OCI-LY7 (cell line): ENCODE measurements around the gene COL9A3. TPM values are rescaled to one million over a fixed set of nuclear protein-coding genes. Genes with fewer than 3 reads are reported as not detected.

ENCODE experiments used
- BruUV-seq: library from RNA; stranded (reverse); fragments of 400-500 nt; replicated peaks from 2 replicates; lab custom pipeline; 2021; lab: Mats Ljungman, UMichigan
- CTCF ChIA-PET: fragments of 300-600 bp; sonication (Branson Sonifier 250); formaldehyde crosslinking; loops from one replicate; lab custom pipeline; 2022; ENCODE audit warnings: antibody characterized with exemption; ENCODE audit not compliant: unreplicated experiment; lab: Charles Lee
- POLR2A ChIA-PET: fragments of 300-600 bp; sonication (Branson Sonifier 250); formaldehyde crosslinking; loops from one replicate; lab custom pipeline; 2022; ENCODE audit warnings: antibody characterized with exemption; lab: Charles Lee
- DNase-seq: peaks from one replicate; pipeline ENCODE4 v3.0.0-alpha.2; 2015; ENCODE audit warnings: low spot score
- H2AFZ ChIP-seq: fragments of 200-600 bp; sonication (generic), shearing (Covaris generic); 2 replicates; pipeline ENCODE4 v1.6.1; 2014; ENCODE audit warnings: mild to moderate bottlenecking, antibody characterized with exemption, low read length, moderate library complexity
- H3K27ac ChIP-seq: fragments of 200-600 bp; sonication (generic); 2 replicates; pipeline ENCODE4 v1.5.1; 2014; ENCODE audit warnings: mixed run types, low read depth, mild to moderate bottlenecking, moderate library complexity, low read length, inconsistent platforms; ENCODE audit not compliant: poor library complexity, severe bottlenecking
- H3K36me3 ChIP-seq: fragments of 200-600 bp; sonication (generic); 2 replicates; pipeline ENCODE4 v1.6.1; 2014; ENCODE audit warnings: mild to moderate bottlenecking, antibody characterized with exemption, low read length, moderate library complexity, mixed read lengths; ENCODE audit not compliant: insufficient read depth
- H3K4me1 ChIP-seq: fragments of 200-600 bp; sonication (generic); 2 replicates; pipeline ENCODE4 v1.5.1; 2014; ENCODE audit warnings: mild to moderate bottlenecking, low read length; ENCODE audit not compliant: insufficient read depth, poor library complexity, severe bottlenecking
- H3K4me2 ChIP-seq: fragments of 200-600 bp; sonication (generic); 2 replicates; pipeline ENCODE4 v1.6.1; 2014; ENCODE audit warnings: mild to moderate bottlenecking, low read length
- H3K4me3 ChIP-seq: fragments of 200-600 bp; sonication (generic); 2 replicates; pipeline ENCODE4 v1.5.1; 2014; ENCODE audit warnings: mild to moderate bottlenecking, low read depth, low read length; ENCODE audit not compliant: poor library complexity, severe bottlenecking
- H3K79me2 ChIP-seq: fragments of 200-600 bp; sonication (generic); 2 replicates; pipeline ENCODE4 v1.6.1; 2016; ENCODE audit warnings: low read depth, mild to moderate bottlenecking, low read length, moderate library complexity, mixed read lengths; ENCODE audit not compliant: insufficient read depth
- H3K9me2 ChIP-seq: fragments of 200-600 bp; sonication (generic); 2 replicates; pipeline ENCODE4 v1.6.1; 2016; ENCODE audit warnings: mild to moderate bottlenecking, low read length, mixed read lengths; ENCODE audit not compliant: insufficient read depth
- H3K9me3 ChIP-seq: fragments of 200-600 bp; sonication (generic); 2 replicates; pipeline ENCODE4 v1.6.1; 2014; ENCODE audit warnings: mild to moderate bottlenecking, mixed run types, low read length, mixed read lengths
- H4K20me1 ChIP-seq: fragments of 200-600 bp; sonication (generic); 2 replicates; pipeline ENCODE4 v1.6.1; 2014; ENCODE audit warnings: mild to moderate bottlenecking, antibody characterized with exemption, low read length, moderate library complexity, mixed read lengths; ENCODE audit not compliant: insufficient read depth
- CTCF ChIP-seq: fragments of 200-600 bp; sonication (generic); conservative IDR thresholded peaks from 2 replicates; pipeline ENCODE4 v1.5.1; 2014; ENCODE audit warnings: mild to moderate bottlenecking, antibody characterized with exemption, low read length, moderate library complexity, mixed read lengths
- EZH2phosphoT487 ChIP-seq: fragments of 200-600 bp; sonication (generic); IDR thresholded peaks from 2 replicates; pipeline ENCODE4 v1.6.1; 2018; ENCODE audit warnings: low read depth, borderline replicate concordance, mild to moderate bottlenecking, mixed run types, antibody characterized with exemption, low read length, moderate library complexity, mixed read lengths
- intact Hi-C: fragments of 100-400 bp; cut with micrococcal nuclease; formaldehyde crosslinking; loops from one replicate; pipeline ENCODE4 v1.10.0; 2022; ENCODE audit not compliant: unreplicated experiment
- total RNA-seq, 2 experiments: library from RNA; depleted of rRNA in 1 of 2; stranded (reverse); fragments of >200 nt in 1 of 2; shearing (Covaris generic) in 1 of 2; gene quantifications; 2 replicates each; pipeline ENCODE4 v1.2.3, GENCODE V29; 2014 to 2022

The COL9A3 gene
- total RNA-seq, 2 experiments from 2014 or later: 1.7 to 5.2 TPM

GRCh38 chr20:62841705-62842212, 24.9 kb downstream of the COL9A3 start:
- H4K20me1 ChIP-seq: no peaks in the 10 kb centered on the region
- POLR2A ChIA-PET: no interaction called here
- H3K4me2 ChIP-seq: no peak overlapping the region
- intact Hi-C loops: no loop called here
- H3K9me3 ChIP-seq: no peaks in the 10 kb centered on the region
- H2AFZ ChIP-seq: no peak overlapping the region
- no peak overlapping the region for H3K4me3 ChIP-seq
- DNase-seq: no peak
- H3K27ac ChIP-seq: no peak overlapping the region
- peaks cover 8% of the 10 kb centered on the region for H3K4me1 ChIP-seq
- H3K36me3 ChIP-seq: peaks cover 10% of the 10 kb centered on the region; the same call in 1 of the 2 replicates
- TF ChIP-seq CTCF: no peak
- no peak for TF ChIP-seq EZH2phosphoT487
- H3K9me2 ChIP-seq: no peaks in the 10 kb centered on the region
- BruUV-seq: no TSS peak
- no peaks in the 10 kb centered on the region for H3K79me2 ChIP-seq
- CTCF ChIA-PET: no interaction called here

GRCh38 chr20:62843656-62844055, 26.8 kb downstream of the COL9A3 start:
- Histone ChIP-seq H3K27ac (no peak overlapping the region), H3K9me2 (no peaks in the 10 kb centered on the region), H3K4me1 (peaks cover 2% of the 10 kb centered on the region), H2AFZ (no peak overlapping the region), H3K4me3 (no peak overlapping the region), H4K20me1 (no peaks in the 10 kb centered on the region), H3K9me3 (no peaks in the 10 kb centered on the region), H3K36me3 (peaks cover 10% of the 10 kb centered on the region; the same call in 1 of the 2 replicates), H3K79me2 (no peaks in the 10 kb centered on the region), H3K4me2 (no peak overlapping the region)
- CTCF ChIA-PET: no interaction called here
- BruUV-seq: no TSS peak
- POLR2A ChIA-PET: no interaction called here
- no peak for DNase-seq
- intact Hi-C loops: no loop called here
- TF ChIP-seq EZH2phosphoT487 (no peak), CTCF (no peak)

GRCh38 chr20:62844182-62844581, 27.3 kb downstream of the COL9A3 start:
- H2AFZ ChIP-seq: no peak overlapping the region
- ChIA-PET POLR2A (interaction anchor here (0.7 kb wide), 1 partner anchor 17 kb away, joined by 3 read pairs; the partner anchor contains the start of gene TCFL5), CTCF (no interaction called here)
- intact Hi-C loops: no loop called here
- no peaks in the 10 kb centered on the region for H3K79me2 ChIP-seq
- H3K4me2 ChIP-seq: no peak overlapping the region
- no peaks in the 10 kb centered on the region for H3K9me3 ChIP-seq
- no peaks in the 10 kb centered on the region for H4K20me1 ChIP-seq
- H3K36me3 ChIP-seq: peaks cover 10% of the 10 kb centered on the region; the same call in 1 of the 2 replicates
- no TSS peak for BruUV-seq
- no peaks in the 10 kb centered on the region for H3K9me2 ChIP-seq
- peaks cover 7% of the 10 kb centered on the region for H3K4me1 ChIP-seq
- no peak for DNase-seq
- TF ChIP-seq EZH2phosphoT487 (no peak), CTCF (no peak)
- no peak overlapping the region for H3K27ac ChIP-seq
- no peak overlapping the region for H3K4me3 ChIP-seq
